Heart right ventricle (tissue), 16 donors: ENCODE data around the gene HSD11B2. TPM values are rescaled to one million over a fixed set of nuclear protein-coding genes. Genes with fewer than 3 reads are reported as not detected.

ENCODE experiments used
- ATAC-seq, 8 donors: fragments of 200-7000 bp; cut with Tn5 transposase; one replicate each; pipeline ENCODE4 v1.9.1; 2020; ENCODE audit warnings: mild to moderate bottlenecking in 8 of 8, moderate library complexity in 8 of 8, moderate number of reproducible peaks in 1 of 8
- DNase-seq, 2 donors: peaks; one replicate each; pipeline ENCODE4 v3.0.0-alpha.2; 2020
- H3K27ac ChIP-seq, 10 donors: fragments of 200-600 bp; sonication (generic) in 2 of 10; one replicate each; pipeline versions ENCODE4 v1.5.0 to v1.8.0; 2020 to 2022; ENCODE audit warnings: mild to moderate bottlenecking in 3 of 10
- H3K27me3 ChIP-seq, 7 donors: fragments of 200-600 bp; one replicate each; pipeline ENCODE4 v1.8.0; 2021 to 2022; ENCODE audit warnings: mild to moderate bottlenecking in 2 of 7
- H3K36me3 ChIP-seq, 9 donors: fragments of 200-600 bp; sonication (generic) in 1 of 9; one replicate each; pipeline versions ENCODE4 v1.5.0 to v1.8.0; 2020 to 2022; ENCODE audit warnings: mild to moderate bottlenecking in 2 of 9
- H3K4me1 ChIP-seq, 9 donors: fragments of 200-600 bp; sonication (generic) in 1 of 9; one replicate each; pipeline versions ENCODE4 v1.5.0 to v1.8.0; 2020 to 2022; ENCODE audit warnings: mild to moderate bottlenecking in 4 of 9
- H3K4me3 ChIP-seq, 10 donors: fragments of 200-600 bp; sonication (generic) in 2 of 10; one replicate each; pipeline versions ENCODE4 v1.5.0 to v1.8.0; 2020 to 2022; ENCODE audit warnings: mild to moderate bottlenecking in 7 of 10, moderate library complexity in 2 of 10
- H3K9me3 ChIP-seq, 11 donors: fragments of 200-600 bp in 10 of 11; sonication (generic) in 2 of 11; one replicate each; pipeline versions ENCODE4 v1.5.0 to v1.8.0; 2013 to 2022; ENCODE audit warnings: mild to moderate bottlenecking in 2 of 11, control low read depth in 1 of 11, moderate library complexity in 1 of 11
- CTCF ChIP-seq, 9 donors: fragments of 200-600 bp; sonication (generic) in 2 of 9; IDR thresholded peaks; one replicate each; pipeline versions ENCODE4 v1.5.0 to v1.8.0; 2021 to 2022; ENCODE audit warnings: antibody characterized with exemption in 9 of 9, mild to moderate bottlenecking in 5 of 9, moderate library complexity in 1 of 9
- WGBS, 2 donors: extraction: QIAGEN DNeasy Blood & Tissue Kit; methylation state at CpG; one replicate each; pipeline ENCODE4 v1.1.7; 2013; ENCODE audit warnings: inconsistent platforms in 1 of 2; 5-methylcytosine and 5-hydroxymethylcytosine counted together
- intact Hi-C, 10 donors: fragments of 100-400 bp; cut with DNase I; formaldehyde crosslinking; loops; one replicate each; pipeline versions ENCODE4 v1.11.1 to v1.14.2; 2022
- polyA plus RNA-seq, 2 donors: library from polyadenylated mRNA; stranded (reverse); fragments of 200-250 nt; gene quantifications; one replicate each; pipeline ENCODE4 v1.2.3, GENCODE V29; 2013
- total RNA-seq, 10 donors: library from RNA; stranded (reverse); fragmentation: NEBNext Ultra II Directional in 3 of 10; extraction: Animal tissue kit (Norgen Biotek cat#: 25700) in 3 of 10; gene quantifications; one replicate each; pipeline versions ENCODE4 v1.2.1 to v1.2.4, GENCODE V29; 2021 to 2023
- donor health status: Arrhythmogenic right ventricular cardiomyopathy.
- donor health status: ischemic (EF 13 %, LVEDD 7.1; RV severe dilation, severe dysfunction).
- donor health status: healthy with polysubstance abuse.
- donor health status: DM: no; HTN: yes; CAD: no.
- donor health status: DM: no; HTN: no; CAD: no.
- donor health status: ischemic (EF 25% LVEDD 6.9; RV normal size, moderate dysfunction).
- donor health status: ischemic (EF 25% LVEDD 5.7; RV mildly dilated, moderate dysfunction).
- donor health status: healthy.
- donor health status: DM: yes; HTN: yes; CAD: no.
- donor health status: Ischemic cardiomyopathy.
- donor health status: ischemic (EF 35%, LVEDD 5.7; RV mildly dilated, moderate dysfunction).
- donor health status: nonischemic (EF 11% LVEDD 7.7; RV severe dilation, severe dysfunction).
- donor health status: DM: yes; HTN: yes; CAD: no.
- donor health status: PGD.
- donor health status: ischemic (EF 29% LVEDD 5.4; RV normal size, mild dysfunction).
- donor health status: nonischemic (EF 23%, LVEDD 6.1; RV moderate dilation, normal function).

HSD11B2 gene
- total and polyA plus RNA-seq, 12 donors = 0.16 to 1.4 (median 0.51) TPM; not detected in 1

DNA sequence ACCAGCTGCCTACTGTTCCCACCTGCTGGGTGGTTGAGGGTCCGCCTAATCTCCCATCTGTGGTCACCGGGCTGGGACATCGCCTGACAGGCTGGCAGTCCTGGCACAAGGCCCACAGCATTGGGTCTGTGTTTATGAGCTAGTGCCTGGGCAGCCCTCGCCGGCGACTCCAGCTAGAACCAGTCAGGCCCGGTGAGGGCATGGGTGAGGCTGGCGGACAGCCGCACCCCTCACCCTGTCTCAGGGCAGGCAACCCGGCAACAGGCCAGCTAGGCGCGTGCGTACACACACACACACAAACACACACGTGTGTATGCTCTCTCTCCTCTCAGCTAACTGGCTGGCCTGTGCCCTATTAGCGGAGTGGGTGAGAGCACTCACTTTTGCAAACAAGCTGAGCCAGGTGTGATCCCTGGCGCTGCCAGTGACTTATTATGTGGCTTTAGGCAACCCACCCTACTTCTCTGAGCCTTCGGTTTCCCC lies 10.4 kb downstream of the HSD11B2 start:
- peak in 7 of 8 donors; percentile 41 to 78 (median 71) for ATAC-seq

GRCh38 chr16:67441907-67442306 lies 11.0 kb downstream of the HSD11B2 start:
- peaks cover 0 to 78% (median 13%) of the 10 kb centered on the region in 9 donors for H3K36me3 ChIP-seq
- H3K27ac ChIP-seq = peak overlapping the region in 6 of 10 donors; percentile 7 to 67 (median 53)
- TF ChIP-seq CTCF (IDR thresholded peaks at IDR 0.05) = no peak
- H3K4me1 ChIP-seq = peaks cover 31 to 66% (median 58%) of the 10 kb centered on the region in 9 donors
- no peaks in the 10 kb centered on the region for H3K27me3 ChIP-seq
- H3K9me3 ChIP-seq = no peaks in the 10 kb centered on the region
- DNase-seq = peak in 1 of 2 donors; percentile 53
- 43 to 53% methylated on average over 5 of the region's 5 CpGs for WGBS, 2 donors
- intact Hi-C loops = no loop called here
- peak overlapping the region in 1 of 10 donors; percentile 22 for H3K4me3 ChIP-seq
- ATAC-seq = peak in 6 of 8 donors; percentile 6 to 39 (median 16)

More for the DNA sequence above, 10.4 kb downstream of the HSD11B2 start:
- Histone ChIP-seq H3K9me3 (no peaks in the 10 kb centered on the region), H3K27ac (peak overlapping the region in 6 of 10 donors; percentile 7 to 67 (median 53)), H3K4me1 (peaks cover 25 to 60% (median 53%) of the 10 kb centered on the region in 9 donors), H3K27me3 (no peaks in the 10 kb centered on the region), H3K4me3 (peak overlapping the region in 1 of 10 donors; percentile 9), H3K36me3 (peaks cover 0 to 83% (median 13%) of the 10 kb centered on the region in 9 donors)
- intact Hi-C loops = no loop called here
- WGBS, 2 donors = 56 to 69% methylated on average over 17 of the region's 17 CpGs
- TF ChIP-seq CTCF (IDR thresholded peaks at IDR 0.05) = no peak
- DNase-seq = peak; percentile 39 to 63

DNA sequence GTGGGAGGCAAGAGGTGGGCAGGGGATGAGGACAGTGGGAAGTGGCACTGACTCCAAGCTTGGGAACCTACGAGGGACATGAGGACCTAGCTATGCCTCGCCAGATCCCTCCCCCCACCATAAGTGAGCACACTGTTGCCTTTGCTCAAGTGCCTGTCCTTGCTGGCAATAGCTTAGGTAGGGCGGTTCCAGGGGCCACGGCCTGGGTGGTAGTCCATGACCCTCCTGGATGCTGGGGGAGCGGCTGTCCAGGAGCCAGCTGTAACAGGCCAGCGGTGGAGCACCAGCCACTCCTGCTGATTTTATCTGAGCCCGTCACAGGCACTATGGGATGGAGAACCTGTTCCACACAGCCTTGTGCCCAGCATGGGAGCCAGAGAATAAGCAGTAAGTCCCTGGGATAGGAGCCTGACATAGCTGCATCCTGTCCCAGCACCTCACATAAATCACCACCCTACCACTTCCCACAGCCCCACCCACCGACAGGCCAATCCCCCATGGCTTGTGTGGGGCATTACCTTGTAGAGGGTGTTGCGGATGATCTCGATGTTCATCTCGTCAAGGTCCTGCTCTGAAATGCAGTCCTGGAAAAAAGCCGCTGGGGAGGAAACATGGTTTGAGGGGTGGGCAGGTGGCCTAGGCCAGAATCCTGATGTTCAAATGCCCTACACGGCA lies 11.8 kb downstream of the HSD11B2 start:
- Histone ChIP-seq H3K4me3 (peak overlapping the region in 2 of 10 donors; percentile 5 to 22), H3K4me1 (peaks cover 39 to 74% (median 67%) of the 10 kb centered on the region in 9 donors), H3K27ac (peak overlapping the region in 5 of 10 donors; percentile 5 to 67 (median 52)), H3K9me3 (no peaks in the 10 kb centered on the region), H3K36me3 (peaks cover 0 to 76% (median 13%) of the 10 kb centered on the region in 9 donors), H3K27me3 (no peaks in the 10 kb centered on the region)
- DNase-seq = no peak
- no peak for ATAC-seq
- WGBS, 2 donors = 83 to 89% methylated on average over 13 of the region's 13 CpGs
- TF ChIP-seq CTCF (IDR thresholded peaks at IDR 0.05) = no peak
- intact Hi-C loops = no loop called here

- H3K4me3 ChIP-seq = peak overlapping the region in 2 of 10 donors; percentile 5 to 22
- no peaks in the 10 kb centered on the region for H3K27me3 ChIP-seq
- ATAC-seq (peak in 7 of 8 donors; percentile 17 to 67 (median 34)), DNase-seq (peak in 1 of 2 donors; percentile 50)
- intact Hi-C loops = no loop called here
- no peaks in the 10 kb centered on the region for H3K9me3 ChIP-seq
- H3K36me3 ChIP-seq = peaks cover 0 to 76% (median 13%) of the 10 kb centered on the region in 9 donors
- no peak for TF ChIP-seq CTCF (IDR thresholded peaks at IDR 0.05)
- H3K27ac ChIP-seq = peak overlapping the region in 8 of 10 donors; percentile 20 to 67 (median 42)
- WGBS, 2 donors = 79 to 81% methylated on average over 6 of the region's 6 CpGs
- peaks cover 39 to 80% (median 71%) of the 10 kb centered on the region in 9 donors for H3K4me1 ChIP-seq
Measured at GRCh38 chr16:67443265-67443664, 12.3 kb downstream of the HSD11B2 start.
